ENCODE results near the gene FOXK1. TPM values are rescaled to one million over a fixed set of nuclear protein-coding genes. Genes with fewer than 3 reads are reported as not detected.

The FOXK1 gene
- total RNA-seq, 6 experiments from 2014 or later = 3.8 to 8.4 (median 6.9) TPM

DNA sequence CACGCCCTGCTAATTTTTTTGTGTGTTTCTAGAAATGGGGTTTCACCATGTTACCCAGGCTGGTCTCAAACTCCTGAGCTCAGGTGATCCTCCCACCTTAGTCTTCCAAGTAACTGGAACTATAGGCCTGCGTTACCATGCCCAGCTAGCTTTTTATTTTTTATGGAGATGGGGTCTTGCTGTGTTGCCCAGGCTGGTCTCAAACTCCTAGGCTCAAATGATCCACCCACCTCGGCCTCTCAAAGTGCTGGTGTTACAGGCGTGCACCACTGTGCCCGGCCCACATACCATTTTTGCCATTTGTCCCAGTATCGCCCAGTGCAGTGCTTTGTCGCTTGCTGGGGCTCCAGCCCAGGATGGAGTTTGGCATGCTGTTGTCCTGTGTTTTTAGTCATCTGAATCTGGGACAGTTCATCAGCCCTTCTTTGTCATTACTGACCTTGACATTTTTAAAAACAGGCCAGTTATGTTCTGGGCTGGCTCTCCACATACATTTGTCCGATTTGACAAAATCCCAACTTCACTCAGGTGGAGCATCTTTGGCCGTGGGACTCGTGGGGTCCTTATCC is 16.7 kb downstream of the FOXK1 start:
- ATAC-seq (no peak), DNase-seq (peak in 1 of 3 donors; percentile 14)
- Histone ChIP-seq H3K27ac (no peak overlapping the region), H3K4me3 (no peak overlapping the region), H3K27me3 (no peaks in the 10 kb centered on the region), H3K9me3 (no peaks in the 10 kb centered on the region), H3K4me1 (peaks cover 0 to 3% (median 0%) of the 10 kb centered on the region in 4 donors), H3K36me3 (no peaks in the 10 kb centered on the region)
- TF ChIP-seq POLR2A (IDR thresholded peaks at IDR 0.05) = no peak
- TF ChIP-seq, protein P1, sequence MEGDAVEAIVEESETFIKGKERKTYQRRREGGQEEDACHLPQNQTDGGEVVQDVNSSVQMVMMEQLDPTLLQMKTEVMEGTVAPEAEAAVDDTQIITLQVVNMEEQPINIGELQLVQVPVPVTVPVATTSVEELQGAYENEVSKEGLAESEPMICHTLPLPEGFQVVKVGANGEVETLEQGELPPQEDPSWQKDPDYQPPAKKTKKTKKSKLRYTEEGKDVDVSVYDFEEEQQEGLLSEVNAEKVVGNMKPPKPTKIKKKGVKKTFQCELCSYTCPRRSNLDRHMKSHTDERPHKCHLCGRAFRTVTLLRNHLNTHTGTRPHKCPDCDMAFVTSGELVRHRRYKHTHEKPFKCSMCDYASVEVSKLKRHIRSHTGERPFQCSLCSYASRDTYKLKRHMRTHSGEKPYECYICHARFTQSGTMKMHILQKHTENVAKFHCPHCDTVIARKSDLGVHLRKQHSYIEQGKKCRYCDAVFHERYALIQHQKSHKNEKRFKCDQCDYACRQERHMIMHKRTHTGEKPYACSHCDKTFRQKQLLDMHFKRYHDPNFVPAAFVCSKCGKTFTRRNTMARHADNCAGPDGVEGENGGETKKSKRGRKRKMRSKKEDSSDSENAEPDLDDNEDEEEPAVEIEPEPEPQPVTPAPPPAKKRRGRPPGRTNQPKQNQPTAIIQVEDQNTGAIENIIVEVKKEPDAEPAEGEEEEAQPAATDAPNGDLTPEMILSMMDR (IDR thresholded peaks at IDR 0.05) = no peak
- 81% methylated on average over 9 of the region's 10 CpGs for WGBS (ENCODE audit: insufficient coverage, low coverage, low lambda C conversion rate, missing lambda C conversion rate)
- intact Hi-C loops (cut with DNase I) = no loop called here

GRCh38 chr7:4699841-4700240 is 17.7 kb downstream of the FOXK1 start:
- intact Hi-C loops (cut with DNase I) = no loop called here
- Histone ChIP-seq H3K4me1 (peaks cover 0 to 3% (median 0%) of the 10 kb centered on the region in 4 donors), H3K27ac (no peak overlapping the region), H3K4me3 (no peak overlapping the region), H3K27me3 (no peaks in the 10 kb centered on the region), H3K36me3 (no peaks in the 10 kb centered on the region), H3K9me3 (no peaks in the 10 kb centered on the region)
- peak in 1 of 3 donors; percentile 16 for DNase-seq
- 75% methylated on average over 10 of the region's 10 CpGs for WGBS (ENCODE audit: insufficient coverage, low coverage, low lambda C conversion rate, missing lambda C conversion rate)
- ATAC-seq = no peak
- TF ChIP-seq, protein P1 (IDR thresholded peaks at IDR 0.05) = no peak
- TF ChIP-seq POLR2A (IDR thresholded peaks at IDR 0.05) = no peak

DNA sequence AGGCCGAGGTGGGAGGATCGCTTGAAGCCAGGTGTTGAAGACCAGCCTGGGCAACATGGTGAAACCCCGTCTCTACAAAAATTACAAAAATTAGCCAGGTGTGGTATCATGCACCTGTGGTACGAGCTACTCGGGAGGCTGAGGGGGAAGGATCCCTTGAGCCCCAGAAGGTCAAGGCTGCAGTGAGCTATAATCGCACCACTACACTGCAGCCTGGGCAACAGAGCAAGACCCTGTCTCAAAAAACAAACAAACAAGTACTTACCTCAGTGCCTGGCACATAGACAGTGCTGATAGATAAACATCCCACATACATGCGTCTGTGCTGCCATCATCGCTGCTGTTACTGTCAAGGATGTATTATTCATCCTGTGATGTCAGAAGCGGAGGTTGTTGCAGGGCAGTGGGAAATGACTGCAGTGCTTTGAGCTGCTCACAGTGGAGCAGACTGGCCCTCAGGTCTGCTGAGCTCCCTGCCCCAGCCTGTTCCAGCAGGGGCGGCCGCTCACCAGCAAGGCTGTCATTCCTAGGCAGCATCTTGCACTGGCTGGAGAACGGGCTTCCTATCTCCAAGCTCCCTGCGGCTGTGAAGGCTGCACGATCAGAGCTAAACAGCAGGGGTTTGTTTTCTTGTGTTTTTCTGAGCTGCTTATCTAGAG is 18.6 kb downstream of the FOXK1 start:
- TF ChIP-seq, protein P1 (IDR thresholded peaks at IDR 0.05) = no peak
- no peak for TF ChIP-seq POLR2A (IDR thresholded peaks at IDR 0.05)
- 78% methylated on average over 8 of the region's 14 CpGs for WGBS (ENCODE audit: insufficient coverage, low coverage, low lambda C conversion rate, missing lambda C conversion rate)
- Histone ChIP-seq H3K27ac (no peak overlapping the region), H3K4me1 (peaks cover 0 to 3% (median 0%) of the 10 kb centered on the region in 4 donors), H3K4me3 (no peak overlapping the region), H3K27me3 (no peaks in the 10 kb centered on the region), H3K9me3 (no peaks in the 10 kb centered on the region), H3K36me3 (no peaks in the 10 kb centered on the region)
- peak; percentile 50 to 89 (median 70) for ATAC-seq
- intact Hi-C loops (cut with DNase I) = no loop called here
- DNase-seq = peak in 2 of 3 donors; percentile 36 to 37

DNA sequence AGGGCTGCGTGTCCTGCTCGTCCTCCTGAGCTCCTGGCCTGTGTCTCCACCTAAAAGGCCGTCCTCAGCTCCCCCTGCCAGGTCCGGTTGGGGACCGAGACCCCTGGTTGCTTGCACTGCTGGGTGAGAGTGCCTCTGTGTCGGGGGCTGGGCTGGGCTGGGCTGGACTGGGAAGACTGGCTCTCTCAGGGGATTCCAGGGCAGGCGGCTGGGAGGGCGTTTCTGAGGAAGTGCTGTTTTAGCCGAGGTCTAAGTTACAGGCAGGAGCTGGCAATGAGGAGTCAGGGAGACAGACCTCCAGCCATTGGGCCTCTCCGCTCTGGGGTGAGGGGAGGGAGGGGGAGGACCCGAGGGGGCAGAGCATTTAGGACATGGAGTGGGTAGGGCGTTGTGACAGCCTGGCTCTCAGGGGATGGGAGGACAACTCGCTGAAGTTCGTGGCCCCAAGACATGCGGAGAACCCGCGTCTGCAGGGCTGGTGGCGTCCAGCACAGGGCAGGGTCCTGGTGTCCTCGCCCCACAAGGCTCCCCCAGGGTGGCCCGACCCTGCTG is 20.9 kb downstream of the FOXK1 start:
- Histone ChIP-seq H3K27me3 (no peaks in the 10 kb centered on the region), H3K9me3 (no peaks in the 10 kb centered on the region), H3K4me1 (peaks cover 0 to 3% (median 0%) of the 10 kb centered on the region in 4 donors), H3K4me3 (no peak overlapping the region), H3K36me3 (no peaks in the 10 kb centered on the region), H3K27ac (no peak overlapping the region)
- 75% methylated on average over 2 of the region's 20 CpGs for WGBS (ENCODE audit: insufficient coverage, low coverage, low lambda C conversion rate, missing lambda C conversion rate)
- intact Hi-C loops (cut with DNase I) = no loop called here
- DNase-seq (no peak), ATAC-seq (no peak)
- TF ChIP-seq, protein P1 (IDR thresholded peaks at IDR 0.05) = no peak
- TF ChIP-seq POLR2A (IDR thresholded peaks at IDR 0.05) = no peak

Data from right lobe of liver (tissue), 6 donors.